ENCODE measurements around the gene KRTAP9-1.

- TF ChIP-seq CTCF (IDR thresholded peaks at IDR 0.05) (no peak), ATF2 (CRISPR knock-in tag; IDR thresholded peaks at IDR 0.05; ENCODE audit: borderline replicate concordance, low read depth) (no peak)
Observed at GRCh38 chr17:41177727-41178271, 11.9 kb upstream of the KRTAP9-1 start, which contains the start of gene KRTAP4-2.

All from WTC11 (cell line).